ENCODE measurements around the gene CAMTA1.

Gene CAMTA1

DNA sequence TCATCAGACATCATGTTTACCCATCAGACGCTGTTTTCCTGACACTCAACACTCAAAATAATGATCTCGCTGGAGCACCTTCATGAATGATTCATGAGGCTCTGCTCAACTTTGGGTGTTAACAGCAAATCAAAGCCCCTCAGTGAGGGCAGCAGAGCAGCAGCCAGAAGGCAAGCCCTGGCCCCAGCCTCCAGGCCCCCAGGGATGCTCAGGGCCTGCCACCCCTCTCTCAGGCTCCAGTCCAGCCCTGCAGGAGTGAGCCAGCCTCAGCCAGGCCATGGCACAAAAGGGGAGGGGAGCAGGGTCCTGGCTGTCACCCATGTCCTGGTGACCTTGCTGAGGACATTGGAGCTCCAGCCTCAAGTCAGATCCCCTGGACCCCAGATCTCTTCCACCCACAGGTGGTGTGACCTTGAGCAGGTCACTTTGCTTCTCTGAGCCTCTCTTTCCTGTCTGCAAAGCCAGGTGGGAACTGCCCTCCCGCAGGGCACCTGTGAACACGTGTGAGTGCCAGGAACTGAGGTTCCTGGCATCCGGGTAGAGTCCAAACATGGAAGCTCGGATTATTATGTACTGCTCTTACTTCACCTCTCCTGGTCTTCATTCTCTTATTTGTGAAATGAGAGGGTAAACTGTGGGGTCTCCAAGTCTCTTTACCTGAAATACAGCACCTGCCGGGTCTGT is 824.2 kb downstream of the CAMTA1 start:
- DNase-seq (ENCODE audit: low read depth in 2 of 2) = no peak

- no peak for DNase-seq (ENCODE audit: low read depth in 2 of 2)
These were observed 825.0 kb downstream of the CAMTA1 start for GRCh38 chr1:7610106-7610731.

DNA sequence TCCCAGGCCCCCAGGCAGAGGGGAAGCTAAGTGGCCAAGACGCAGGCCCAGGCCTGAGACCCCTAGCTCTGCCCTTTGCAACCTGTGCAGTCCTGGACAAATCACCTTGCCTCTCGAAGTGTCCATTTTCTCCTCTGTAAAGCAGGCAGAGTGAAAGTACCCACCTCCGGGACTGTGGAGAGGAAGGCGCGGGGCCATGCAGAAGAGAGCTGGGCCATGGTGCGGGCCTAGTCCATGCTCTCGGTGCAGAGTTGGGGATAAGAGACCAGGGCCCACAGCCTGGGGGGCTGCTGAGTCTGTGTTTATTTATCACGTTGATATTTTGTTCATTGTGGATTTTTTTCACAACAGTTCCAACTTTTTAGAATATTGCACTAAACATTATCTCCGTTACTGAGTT is 825.7 kb downstream of the CAMTA1 start:
- DNase-seq (ENCODE audit: low read depth in 2 of 2) = no peak

DNA sequence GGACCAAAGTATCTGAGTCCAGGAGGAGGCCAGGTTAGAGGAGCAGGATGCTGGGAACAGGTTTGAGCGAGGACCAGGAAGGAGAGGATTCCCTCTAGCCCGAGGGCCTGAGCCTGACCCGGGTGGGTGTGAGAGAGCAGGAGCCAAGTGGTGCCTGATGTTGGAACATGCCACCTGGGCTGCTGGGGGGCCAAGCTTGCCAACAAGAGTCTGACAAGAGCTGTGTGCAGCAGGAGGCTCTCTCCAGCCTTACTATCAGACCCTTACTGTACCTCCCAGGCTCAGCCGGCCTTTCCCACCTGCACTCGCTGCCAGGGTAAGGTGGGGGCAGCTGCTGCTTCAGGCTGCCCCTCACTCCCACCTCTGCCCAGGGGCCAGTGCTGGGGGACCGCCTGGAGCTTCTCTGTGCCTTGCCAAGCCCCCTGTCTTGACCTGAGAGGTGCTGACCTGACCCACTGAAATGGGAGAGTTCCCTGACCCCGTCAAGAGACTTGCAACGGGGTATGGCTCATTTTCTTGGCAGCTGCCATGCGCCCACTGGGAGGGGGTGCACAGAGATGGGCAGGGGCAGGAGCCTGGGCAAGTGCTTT is 826.3 kb downstream of the CAMTA1 start:
- DNase-seq (ENCODE audit: low read depth in 2 of 2) = no peak

DNA sequence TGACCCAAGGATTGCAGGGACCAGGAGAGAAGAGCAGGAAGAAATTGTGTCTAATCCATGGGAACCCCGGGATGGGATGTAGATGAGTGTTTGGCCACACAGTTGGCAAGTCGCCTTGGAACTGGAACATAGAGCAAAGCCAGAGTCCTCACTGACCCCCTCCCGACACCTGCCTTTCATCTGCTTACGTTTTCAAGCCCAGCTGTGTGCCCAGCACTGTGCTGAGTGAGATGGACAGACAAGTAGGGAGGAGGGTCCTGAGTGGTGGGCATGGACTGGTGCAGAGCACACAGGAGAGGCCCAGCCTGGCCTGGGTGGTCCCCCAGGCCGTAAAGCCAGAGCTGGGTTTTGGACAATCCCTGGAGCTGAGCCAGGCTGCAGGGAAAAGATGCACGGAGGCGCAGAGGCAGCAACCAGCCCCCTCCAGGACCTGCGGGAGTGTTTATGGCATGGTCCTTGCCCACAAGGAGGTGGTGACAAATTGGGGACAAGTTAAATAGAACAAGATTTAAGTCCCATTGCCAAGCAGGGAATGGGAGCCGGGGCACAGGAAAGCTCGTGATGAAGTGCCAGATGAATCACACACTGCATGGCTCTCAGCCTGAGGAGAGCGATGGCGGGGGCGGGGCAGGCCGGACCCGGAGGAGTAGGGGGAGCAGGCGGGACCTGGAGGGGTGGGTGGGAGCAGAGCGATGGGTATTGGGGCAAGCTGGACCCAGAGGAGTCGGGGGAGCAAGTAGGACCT is 828.0 kb downstream of the CAMTA1 start:
- DNase-seq (ENCODE audit: low read depth in 2 of 2) = no peak

DNA sequence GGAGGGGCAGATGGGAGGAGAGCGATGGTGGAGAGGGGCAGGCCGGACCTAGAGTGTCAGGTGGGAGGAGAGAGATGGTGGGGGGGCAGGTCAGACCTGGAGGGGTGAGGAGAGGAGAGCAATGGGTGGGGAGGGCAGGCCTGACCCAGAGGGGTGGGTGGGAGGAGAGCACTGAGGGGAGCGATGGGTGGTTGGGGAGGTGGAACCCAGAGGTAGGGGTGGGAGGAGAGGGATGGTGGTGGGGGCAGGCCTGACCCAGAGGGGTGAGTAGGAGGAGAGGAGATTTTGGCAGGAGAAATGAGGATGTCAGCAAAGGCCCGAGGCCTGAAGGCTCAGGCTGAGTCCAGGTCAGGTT is 828.6 kb downstream of the CAMTA1 start:
- no peak for DNase-seq (ENCODE audit: low read depth in 2 of 2)

DNA sequence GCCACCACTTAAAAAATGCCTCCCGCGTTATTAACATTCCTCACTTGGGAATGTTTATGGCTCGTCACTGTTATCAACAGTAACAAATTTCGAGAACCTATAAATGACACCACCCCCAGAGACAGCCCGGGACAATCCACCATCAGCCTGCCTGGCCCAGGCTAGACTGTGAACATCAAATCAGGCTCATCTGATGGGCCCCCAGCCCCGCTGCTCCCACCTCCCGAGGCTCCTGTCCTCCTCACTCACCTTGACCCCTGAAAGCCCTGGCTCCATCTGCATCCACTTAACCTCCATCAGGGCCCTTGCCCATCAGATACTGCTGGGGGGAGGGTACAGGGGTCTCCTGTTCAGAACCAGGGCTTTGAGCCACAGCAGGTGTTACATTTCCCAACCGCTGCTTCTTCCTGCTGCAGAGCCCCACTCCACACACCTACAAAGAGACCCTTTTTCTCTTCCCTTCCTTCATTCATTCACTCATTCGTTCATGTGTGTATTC is 829.4 kb downstream of the CAMTA1 start:
- no peak for DNase-seq (ENCODE audit: low read depth in 2 of 2)

DNA sequence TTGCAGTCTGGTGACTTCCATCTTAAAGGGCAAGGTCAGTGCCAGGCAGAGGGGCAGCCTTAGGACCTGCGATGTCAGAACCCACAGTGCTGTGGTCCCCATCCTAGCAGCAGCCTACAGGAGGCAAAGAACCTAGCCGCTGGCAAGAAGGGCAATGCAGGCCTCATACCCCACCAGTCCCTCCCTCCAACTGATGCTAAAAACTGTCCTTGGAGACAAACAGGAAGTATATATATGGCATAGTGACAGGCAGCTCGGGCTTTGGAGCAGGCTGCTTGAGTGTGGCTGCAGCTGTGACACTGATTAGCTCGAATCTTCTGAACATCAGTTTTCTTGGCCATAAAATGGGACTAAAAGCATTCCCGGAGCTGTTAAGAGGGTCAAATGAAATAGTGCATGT is 829.9 kb downstream of the CAMTA1 start:
- no peak for DNase-seq (ENCODE audit: low read depth in 2 of 2)

DNA sequence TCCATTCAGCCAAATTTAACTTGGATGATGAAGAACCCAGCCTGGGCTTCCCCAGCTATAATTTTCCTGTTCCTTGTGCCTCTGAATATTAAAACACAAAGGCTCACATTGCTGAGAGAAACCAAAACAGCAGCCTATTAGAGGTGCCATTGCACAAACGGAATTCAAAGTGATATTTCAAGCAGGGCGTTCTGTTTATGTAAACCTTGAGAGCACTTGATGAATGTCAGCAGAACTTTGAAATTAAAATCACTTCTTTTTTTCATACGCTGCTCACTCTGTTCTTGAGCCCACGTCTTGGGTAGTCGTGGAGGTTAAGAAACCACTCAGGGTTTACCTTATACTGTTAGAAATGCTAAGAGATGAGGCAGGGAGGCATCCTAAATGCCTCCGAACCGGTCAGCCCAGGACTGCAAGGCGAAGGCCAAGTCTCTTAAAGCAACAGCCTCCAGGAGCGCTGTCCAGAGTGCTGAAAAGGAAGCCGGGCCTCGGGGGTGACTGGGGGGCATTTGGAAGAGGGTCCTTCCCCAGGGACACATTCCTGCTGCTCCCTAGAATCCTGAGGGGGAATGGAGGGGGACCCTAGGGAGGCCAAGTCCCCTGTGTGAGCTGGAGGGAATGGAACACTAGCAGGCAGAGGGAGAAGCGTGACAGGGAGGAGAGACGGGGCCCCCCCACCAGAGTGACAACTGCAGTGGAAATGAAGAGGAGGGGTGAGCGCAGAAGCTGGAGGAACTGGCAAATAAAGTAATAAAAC is 831.0 kb downstream of the CAMTA1 start:
- DNase-seq (ENCODE audit: low read depth in 2 of 2) = no peak

GRCh38 chr1:7616953-7617352 is 831.7 kb downstream of the CAMTA1 start:
- DNase-seq (ENCODE audit: low read depth in 2 of 2) = no peak

GRCh38 chr1:7617826-7618225 is 832.6 kb downstream of the CAMTA1 start:
- DNase-seq (ENCODE audit: low read depth in 2 of 2) = no peak

GRCh38 chr1:7620196-7620595 is 834.9 kb downstream of the CAMTA1 start:
- DNase-seq (ENCODE audit: low read depth in 2 of 2) = no peak

DNA sequence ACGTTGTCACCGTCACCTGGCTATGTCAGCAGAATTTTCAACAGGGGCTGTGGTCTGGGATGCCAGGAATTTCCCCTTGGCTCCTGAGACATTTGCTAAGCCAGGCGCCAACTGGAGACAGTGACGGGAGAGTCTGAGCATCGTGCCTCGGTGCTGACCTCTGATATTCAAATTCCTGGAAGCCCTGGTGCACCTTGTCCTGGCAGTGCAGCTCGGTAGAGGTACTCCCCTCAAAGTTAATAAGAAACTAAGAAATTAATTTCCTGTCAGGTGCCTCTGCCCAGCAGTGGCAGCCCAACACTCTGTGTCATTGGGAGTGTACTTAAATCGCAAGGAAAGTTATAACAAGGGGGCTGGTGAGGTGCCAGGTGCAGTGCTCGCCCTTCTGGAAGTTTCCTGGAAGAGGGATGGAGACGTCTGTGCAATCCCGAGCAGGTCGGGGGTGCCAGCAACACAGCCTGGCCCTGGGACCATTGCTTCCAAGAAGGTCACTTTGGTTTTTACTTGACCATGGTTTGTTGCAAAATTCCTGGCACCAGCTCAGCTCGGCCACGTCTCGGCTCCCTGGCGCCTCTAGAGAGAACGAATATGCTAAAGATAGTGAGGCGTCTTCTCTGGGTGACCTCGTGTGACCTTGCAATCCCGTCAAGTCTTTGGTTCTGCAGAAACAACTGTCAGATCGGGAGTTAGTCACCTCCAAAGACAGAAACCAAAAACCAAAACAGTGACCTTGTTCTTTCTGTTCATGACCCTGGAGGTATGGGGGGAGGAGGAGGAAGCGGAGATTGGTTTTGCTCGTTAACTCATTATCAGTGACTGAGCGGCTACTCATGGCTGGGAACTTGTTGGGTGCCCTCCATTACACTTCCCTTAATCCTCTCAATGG is 836.3 kb downstream of the CAMTA1 start:
- DNase-seq (ENCODE audit: low read depth in 2 of 2) = no peak

DNA sequence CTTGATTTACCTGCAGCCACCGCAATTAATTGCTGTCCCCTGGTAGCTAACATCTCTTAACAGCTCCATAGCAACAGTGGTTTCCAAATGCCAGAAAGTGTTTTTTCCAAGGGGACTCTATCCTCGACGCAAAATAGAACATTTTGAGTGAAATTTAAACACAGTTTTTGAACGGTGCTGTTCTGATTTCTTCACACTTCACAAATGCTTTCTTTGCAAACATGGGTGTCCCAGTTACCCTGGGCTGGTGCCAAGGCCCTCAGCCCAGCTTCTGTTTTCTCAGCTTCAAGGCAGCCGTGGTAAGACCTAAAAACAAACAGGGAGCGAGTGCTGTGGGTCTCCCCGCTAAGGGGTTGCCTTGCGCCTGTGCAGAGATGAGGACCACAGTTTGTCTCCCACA is 838.6 kb downstream of the CAMTA1 start:
- DNase-seq (ENCODE audit: low read depth in 2 of 2) = no peak

GRCh38 chr1:7624791-7625355 is 839.6 kb downstream of the CAMTA1 start:
- DNase-seq (ENCODE audit: low read depth in 2 of 2) = no peak

- DNase-seq (ENCODE audit: low read depth in 2 of 2) = no peak
These were observed 840.1 kb downstream of the CAMTA1 start for GRCh38 chr1:7625401-7625800.

- DNase-seq (ENCODE audit: low read depth in 2 of 2) = no peak
These were observed 843.0 kb downstream of the CAMTA1 start for GRCh38 chr1:7628273-7628672.

DNA sequence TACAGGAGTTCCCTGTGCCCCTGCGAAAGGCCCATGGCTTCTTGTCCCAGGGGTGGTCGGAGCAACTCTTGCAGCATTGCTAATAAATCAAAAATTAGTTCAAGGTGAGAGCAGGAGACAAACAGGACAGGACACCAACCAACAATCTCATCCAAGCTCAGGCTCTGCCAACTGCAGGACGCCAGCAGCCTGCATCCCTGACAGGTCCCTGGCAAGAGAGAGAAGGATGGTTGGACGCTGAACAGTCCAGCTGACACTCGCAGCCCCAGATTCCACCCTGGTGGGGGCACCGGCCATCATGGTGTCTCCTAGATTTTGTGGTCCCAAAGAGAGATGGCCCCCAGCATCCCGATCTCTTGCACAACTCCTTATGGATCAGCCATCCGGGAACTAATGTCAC is 843.8 kb downstream of the CAMTA1 start:
- no peak for DNase-seq (ENCODE audit: low read depth in 2 of 2)

- no peak for DNase-seq (ENCODE audit: low read depth in 2 of 2)
These were observed 844.4 kb downstream of the CAMTA1 start for GRCh38 chr1:7629465-7630195.

DNA sequence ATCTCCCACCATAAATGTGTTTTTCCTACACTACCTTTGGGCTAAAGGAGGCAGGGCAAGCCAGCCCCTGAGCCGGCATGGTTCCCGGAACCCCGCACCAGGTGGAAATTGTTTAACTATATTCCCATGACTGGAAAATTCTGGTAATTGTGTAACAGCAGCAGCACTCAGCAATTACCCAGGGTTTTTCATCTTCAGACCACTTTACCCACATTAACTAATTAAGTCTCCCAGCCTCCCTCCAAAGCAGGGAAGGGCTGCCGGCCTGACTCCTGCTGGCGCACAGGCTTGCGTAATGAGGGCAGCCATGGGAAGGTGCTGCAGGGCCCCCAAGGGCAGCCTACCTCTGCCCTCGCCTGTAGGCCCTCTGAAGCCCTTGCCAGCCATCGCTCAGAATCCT is 845.1 kb downstream of the CAMTA1 start:
- DNase-seq (ENCODE audit: low read depth in 2 of 2) = no peak
